HepG2 (cell line): ENCODE measurements around the gene TTC38. TPM values are rescaled to one million over a fixed set of nuclear protein-coding genes. Genes with fewer than 3 reads are reported as not detected.

Experiments used
- ATAC-seq: fragments of 200-7000 bp; cut with Tn5 transposase; 3 replicates; pipeline ENCODE4 v1.9.1; 2020; ENCODE audit warnings: mild to moderate bottlenecking, moderate library complexity
- BruUV-seq: library from RNA; stranded (reverse); fragments of 400-500 nt; replicated peaks from 2 replicates; lab custom pipeline; 2021; lab: Mats Ljungman, UMichigan
- CTCF ChIA-PET: fragments of 300-600 bp; formaldehyde crosslinking; extraction: SDS; loops from one replicate; lab custom pipeline; 2021; ENCODE audit warnings: low total read pairs, inconsistent platforms, low intra/inter-chr PET ratio; lab: Yijun Ruan, JAX
- POLR2A ChIA-PET: fragments of 350-600 bp; sonication (Branson Sonifier 250); formaldehyde crosslinking; loops from one replicate; lab custom pipeline; 2020; ENCODE audit warnings: antibody characterized with exemption, inconsistent platforms; lab: Yijun Ruan, JAX
- DNase-seq: peaks from one replicate; pipeline ENCODE4 v3.0.0-alpha.2; 2015; ENCODE audit warnings: low spot score
- FAIRE-seq: peaks from 3 replicates; lab custom pipeline; 2011; peaks lifted over from hg19 to GRCh38; lab: Jason Lieb, UNC
- H2AFZ ChIP-seq: one replicate; pipeline ENCODE4 v1.6.1; 2011; ENCODE audit warnings: low read length, inconsistent platforms
- H3K27ac ChIP-seq: fragments of 300-600 bp; 3 replicates; pipeline ENCODE4 v1.8.0; 2011; ENCODE audit warnings: mixed run types, mild to moderate bottlenecking, mixed read lengths, low read length, inconsistent platforms; ENCODE audit not compliant: insufficient read depth; ENCODE audit errors: extremely low read length
- H3K27me3 ChIP-seq, 2 experiments: fragments of 200-600 bp in 1 of 2; 2 replicates in 1 of 2; 3 replicates in 1 of 2; pipeline versions ENCODE4 v1.6.0 to v1.8.0; 2011; ENCODE audit warnings: low read length in 2 of 2, mild to moderate bottlenecking in 2 of 2, moderate library complexity in 2 of 2, inconsistent platforms in 1 of 2; ENCODE audit not compliant: insufficient read depth in 2 of 2, control insufficient read depth in 1 of 2
- H3K36me3 ChIP-seq, 2 experiments: fragments of 200-600 bp in 1 of 2; replicated peaks in 1 of 2; 2 replicates in 1 of 2; 3 replicates in 1 of 2; pipeline versions ENCODE4 v1.5.1 to v1.8.0; 2011; ENCODE audit warnings: low read length in 2 of 2, inconsistent platforms in 1 of 2; ENCODE audit not compliant: insufficient read depth in 2 of 2, control insufficient read depth in 1 of 2
- H3K4me1 ChIP-seq: 2 replicates; pipeline ENCODE4 v1.5.1; 2012; ENCODE audit warnings: low read length, inconsistent platforms; ENCODE audit not compliant: insufficient read depth
- H3K4me2 ChIP-seq: 2 replicates; pipeline ENCODE4 v1.6.0; 2011; ENCODE audit warnings: low read depth, low read length, inconsistent platforms
- H3K4me3 ChIP-seq, 3 experiments: fragments of 200-600 bp in 1 of 3; sonication (generic), shearing (Covaris generic) in 1 of 3; replicated peaks in 1 of 3; 2 replicates each; pipeline ENCODE4 v1.5.1; 2011 to 2016; ENCODE audit warnings: low read length in 3 of 3, inconsistent platforms in 2 of 3, low read depth in 2 of 3, mild to moderate bottlenecking in 2 of 3, control low read depth in 1 of 3, mixed read lengths in 1 of 3; ENCODE audit not compliant: insufficient read depth in 1 of 3
- H3K79me2 ChIP-seq: one replicate; pipeline ENCODE4 v1.6.1; 2011; ENCODE audit warnings: low read length, inconsistent platforms; ENCODE audit not compliant: insufficient read depth
- H3K9ac ChIP-seq: 2 replicates; pipeline ENCODE4 v1.6.0; 2011; ENCODE audit warnings: mild to moderate bottlenecking, low read depth, low read length, inconsistent platforms; ENCODE audit not compliant: insufficient read depth
- H3K9me3 ChIP-seq: 2 replicates; pipeline ENCODE4 v1.5.1; 2012; ENCODE audit warnings: mild to moderate bottlenecking, low read length
- H4K20me1 ChIP-seq: 2 replicates; pipeline ENCODE4 v1.6.0; 2011; ENCODE audit warnings: inconsistent platforms, mild to moderate bottlenecking, low read length, moderate library complexity; ENCODE audit not compliant: insufficient read depth
- AGO1 ChIP-seq: fragments of 200-400 bp; formaldehyde crosslinking; IDR thresholded peaks from 2 replicates; pipeline ENCODE4 v1.6.1; 2017; ENCODE audit warnings: mild to moderate bottlenecking, low read depth, low read length, moderate library complexity; ENCODE audit not compliant: poor library complexity, severe bottlenecking
- AGO2 ChIP-seq: fragments of 200-400 bp; formaldehyde crosslinking; optimal IDR thresholded peaks from 2 replicates; pipeline ENCODE3; 2017; ENCODE audit warnings: mild to moderate bottlenecking, low read depth, low read length, moderate library complexity
- AKAP8 ChIP-seq: sonication (generic); formaldehyde crosslinking; IDR thresholded peaks from 2 replicates; pipeline ENCODE4 v1.5.1; 2020; ENCODE audit warnings: mild to moderate bottlenecking, missing genetic modification reagents
- CREB1 ChIP-seq, 2 experiments: fragments of 450-650 bp in 1 of 2; IDR thresholded peaks; 2 replicates each; pipeline ENCODE4 v1.6.1; 2016 to 2017; ENCODE audit warnings: control low read depth in 1 of 2, mild to moderate bottlenecking in 1 of 2, missing compliant biosample characterization in 1 of 2, missing genetic modification characterization in 1 of 2
- EEA1 ChIP-seq: sonication (generic); formaldehyde crosslinking; IDR thresholded peaks from 2 replicates; pipeline ENCODE4 v1.5.1; 2020; ENCODE audit warnings: mild to moderate bottlenecking, missing genetic modification reagents, borderline replicate concordance
- ELF1 ChIP-seq: sonication (generic); formaldehyde crosslinking; IDR thresholded peaks from 2 replicates; pipeline ENCODE4 v1.4.0; 2020; ENCODE audit warnings: missing genetic modification reagents
- ETV5 ChIP-seq: IDR thresholded peaks from 2 replicates; pipeline ENCODE4 v1.6.1; 2018; ENCODE audit warnings: missing biosample characterization, missing genetic modification reagents, inconsistent platforms, borderline replicate concordance
- HNRNPL ChIP-seq: fragments of 200-400 bp; formaldehyde crosslinking; IDR thresholded peaks from 2 replicates; pipeline ENCODE4 v1.6.1; 2017; ENCODE audit warnings: mild to moderate bottlenecking, low read depth, low read length
- KDM2A ChIP-seq: sonication (generic); formaldehyde crosslinking; IDR thresholded peaks from 2 replicates; pipeline ENCODE4 v1.4.0; 2020; ENCODE audit warnings: low read depth, missing genetic modification reagents, borderline replicate concordance
- KMT2B ChIP-seq: IDR thresholded peaks from 2 replicates; pipeline ENCODE4 v1.6.1; 2016; ENCODE audit warnings: missing genetic modification reagents, missing compliant biosample characterization
- MBD4 ChIP-seq: IDR thresholded peaks from 2 replicates; pipeline ENCODE4 v1.6.1; 2012; ENCODE audit warnings: low read length, inconsistent platforms, borderline replicate concordance
- NONO ChIP-seq, 2 experiments: fragments of 450-650 bp in 1 of 2; sonication (generic) in 1 of 2; formaldehyde crosslinking in 1 of 2; IDR thresholded peaks in 1 of 2; conservative IDR thresholded peaks in 1 of 2; 2 replicates each; pipeline versions ENCODE4 v1.6.1 to v1.8.0; 2017 to 2022; ENCODE audit warnings: mild to moderate bottlenecking in 1 of 2, missing genetic modification reagents in 1 of 2, moderate library complexity in 1 of 2
- PAF1 ChIP-seq: IDR thresholded peaks from 2 replicates; pipeline ENCODE4 v1.6.1; 2016; ENCODE audit warnings: missing genetic modification reagents, missing compliant biosample characterization
- PAX8 ChIP-seq: sonication (generic); formaldehyde crosslinking; IDR thresholded peaks from 2 replicates; pipeline ENCODE4 v1.8.0; 2022; ENCODE audit warnings: mild to moderate bottlenecking, missing genetic modification reagents, borderline replicate concordance
- POLR2A ChIP-seq, 2 experiments: IDR thresholded peaks; 2 replicates each; pipeline ENCODE4 v1.6.1; 2011; ENCODE audit warnings: low read depth in 2 of 2, low read length in 2 of 2, mild to moderate bottlenecking in 1 of 2, moderate library complexity in 1 of 2; ENCODE audit not compliant: insufficient read depth in 1 of 2
- POLR2AphosphoS5 ChIP-seq: IDR thresholded peaks from 2 replicates; pipeline ENCODE4 v1.6.1; 2012; ENCODE audit warnings: low read depth, low read length
- POLR2G ChIP-seq: fragments of 200-400 bp; formaldehyde crosslinking; IDR thresholded peaks from 2 replicates; pipeline ENCODE4 v1.6.1; 2018; ENCODE audit warnings: mild to moderate bottlenecking, low read depth, low read length, moderate library complexity
- RBM22 ChIP-seq: fragments of 200-400 bp; formaldehyde crosslinking; optimal IDR thresholded peaks from 2 replicates; pipeline ENCODE3; 2017; ENCODE audit warnings: mild to moderate bottlenecking, low read length, moderate library complexity
- SRSF4 ChIP-seq: fragments of 200-400 bp; formaldehyde crosslinking; IDR thresholded peaks from one replicate; pipeline ENCODE4 v1.6.1; 2018; ENCODE audit warnings: mild to moderate bottlenecking, low read depth, low read length, moderate library complexity; ENCODE audit not compliant: poor library complexity, severe bottlenecking
- ZBTB33 ChIP-seq: sonication (generic); formaldehyde crosslinking; IDR thresholded peaks from 2 replicates; pipeline ENCODE4 v1.4.0; 2020; ENCODE audit warnings: missing genetic modification reagents
- ZKSCAN1 ChIP-seq: fragments of 150-350 bp; IDR thresholded peaks from 2 replicates; pipeline ENCODE4 v1.6.1; 2014; ENCODE audit warnings: low read length
- ZNF20 ChIP-seq: sonication (generic); formaldehyde crosslinking; IDR thresholded peaks from 2 replicates; pipeline ENCODE4 v1.4.0; 2020; ENCODE audit warnings: mild to moderate bottlenecking, moderate library complexity, missing genetic modification reagents
- ZNF446 ChIP-seq: sonication (generic); formaldehyde crosslinking; IDR thresholded peaks from 2 replicates; pipeline ENCODE4 v1.5.0; 2020; ENCODE audit warnings: mild to moderate bottlenecking, missing genetic modification reagents
- ZSCAN25 ChIP-seq: sonication (generic); formaldehyde crosslinking; IDR thresholded peaks from 2 replicates; pipeline ENCODE4 v1.8.0; 2022; ENCODE audit warnings: mild to moderate bottlenecking, missing genetic modification reagents
- WGBS: methylation state at CpG from one replicate; pipeline ENCODE4 v1.1.6; 2017; ENCODE audit warnings: low lambda C conversion rate; 5-methylcytosine and 5-hydroxymethylcytosine counted together
- in situ Hi-C: cut with HindIII; loops from 2 replicates; pipeline ENCODE4 v1.10.0; 2017; ENCODE audit warnings: low pct_unique_long_range_greater_than_20kb; ENCODE audit not compliant: extremely low pct_ligation_motif_present
- intact Hi-C: fragments of 100-400 bp; cut with micrococcal nuclease; formaldehyde crosslinking; loops from one replicate; pipeline ENCODE4 v1.10.0; 2022; ENCODE audit not compliant: unreplicated experiment
- polyA plus RNA-seq, 8 experiments: library from polyadenylated mRNA; depleted of rRNA in 3 of 8; stranded (reverse) in 7 of 8; unstranded in 1 of 8; fragments of >200 nt; fragmentation: Illumina TruSeq in 4 of 8; extraction: Trizol in 4 of 8; gene quantifications; 2 replicates each; pipeline versions ENCODE4 v1.2.1 to v1.2.3, GENCODE V29; 2011 to 2016; ENCODE audit warnings: low read depth in 4 of 8, missing spikeins in 1 of 8, mixed read lengths in 1 of 8; ENCODE audit not compliant: insufficient read depth in 1 of 8
- total RNA-seq, 5 experiments: library from RNA; depleted of rRNA; stranded (reverse); fragments of >200 nt; fragmentation: Illumina TruSeq; extraction: Trizol; gene quantifications; 2 replicates each; pipeline ENCODE4 v1.2.3, GENCODE V29; 2016; ENCODE audit warnings: low read depth in 1 of 5

Gene TTC38
- total and polyA plus RNA-seq, 2 of the 13 experiments (the other 11 are each of a cell fraction or from before 2014, with no cell fraction given) = 101 to 105 TPM

GRCh38 chr22:46295277-46295971, 27.6 kb downstream of the TTC38 start:
- H3K27ac ChIP-seq = no peak overlapping the region
- no TSS peak for BruUV-seq
- peak overlapping the region; percentile 66 for H3K9ac ChIP-seq
- DNase-seq = no peak
- H3K27me3 ChIP-seq = no peaks in the 10 kb centered on the region; a peak in 1 of 5 replicates
- 90% methylated on average over 1 of the region's 4 CpGs for WGBS
- peaks cover 14 to 37% of the 10 kb centered on the region in 2 experiments for H3K36me3 ChIP-seq
- no peak for FAIRE-seq
- ChIA-PET POLR2A (interaction anchor here (1.0 to 2.4 kb wide), 10 partner anchors 8 to 167 kb away, joined by 3 to 33 read pairs (median 4); partner anchors contain the start of genes CDPF1, TRMU and TTC38), CTCF (no interaction called here)
- H2AFZ ChIP-seq = no peak overlapping the region
- peak overlapping the region; percentile 82 to 91 (median 84) for H3K4me3 ChIP-seq
- in situ Hi-C loops (no loop called here), intact Hi-C loops (no loop called here)
- peaks cover 18% of the 10 kb centered on the region for H3K79me2 ChIP-seq
- no peaks in the 10 kb centered on the region for H3K9me3 ChIP-seq
- peak overlapping the region; percentile 96 for H3K4me2 ChIP-seq
- ATAC-seq = peak; percentile 17
- H3K4me1 ChIP-seq = peaks cover 28% of the 10 kb centered on the region
- H4K20me1 ChIP-seq = no peaks in the 10 kb centered on the region
- no peak for TF ChIP-seq EEA1 (CRISPR knock-in tag)
- TF ChIP-seq RBM22 = peak; percentile 83
- TF ChIP-seq SRSF4 = no peak
- peak; percentile 62; the same call in 1 of the 2 replicates for TF ChIP-seq AKAP8
- no peak for TF ChIP-seq PAX8 (CRISPR knock-in tag)
- TF ChIP-seq KMT2B = no peak
- peak; percentile 46 for TF ChIP-seq POLR2AphosphoS5
- 0 out of 2 replicates have a peak, but pooled peaks have one; percentile 41 for TF ChIP-seq MBD4
- TF ChIP-seq HNRNPL = 0 out of 2 replicates have a peak, but pooled peaks have one; percentile 11
- no peak for TF ChIP-seq ELF1 (CRISPR knock-in tag)
- TF ChIP-seq KDM2A (CRISPR knock-in tag) = no peak
- peak; percentile 38; the same call in 1 of the 2 replicates for TF ChIP-seq ZKSCAN1
- TF ChIP-seq CREB1 (IDR thresholded peaks at IDR 0.05) = no peak
- no peak for TF ChIP-seq CREB1 (CRISPR knock-in tag; IDR thresholded peaks at IDR 0.05)
- TF ChIP-seq ZBTB33 = no peak
- 0 out of 2 replicates have a peak, but pooled peaks have one; percentile 27 for TF ChIP-seq PAF1 (CRISPR knock-in tag)
- peak in 1 of 2 experiments; percentile 51; a peak in 2 of 4 replicates for TF ChIP-seq POLR2A (IDR thresholded peaks at IDR 0.05; ENCODE audit: insufficient read depth in 1 of 2, low read depth in 2 of 2, low read length in 2 of 2)
- no peak for TF ChIP-seq NONO (IDR thresholded peaks at IDR 0.05)
- no peak for TF ChIP-seq NONO (CRISPR knock-in tag; conservative IDR thresholded peaks at IDR 0.05)
- no peak for TF ChIP-seq ZSCAN25 (CRISPR knock-in tag)
- no peak for TF ChIP-seq ETV5 (CRISPR knock-in tag)
- no peak for TF ChIP-seq ZNF446
- peak; percentile 30 for TF ChIP-seq AGO1
- TF ChIP-seq ZNF20 (CRISPR knock-in tag) = no peak
- TF ChIP-seq POLR2G = peak; percentile 60; the same call in 1 of the 2 replicates
- peak; percentile 75 for TF ChIP-seq AGO2
